Progenitor cell of endocrine pancreas (in vitro differentiated cells): ENCODE data around the gene MPPED1. TPM values are rescaled to one million over a fixed set of nuclear protein-coding genes. Genes with fewer than 3 reads are reported as not detected.

Experiments
- DNase-seq: peaks from one replicate; pipeline ENCODE4 v3.0.0; 2021; ENCODE audit warnings: low spot score; ENCODE audit not compliant: unreplicated experiment
- H3K27ac Mint-ChIP-seq: 2 replicates; pipeline ENCODE4 v1.8.0; 2021; ENCODE audit warnings: mild to moderate bottlenecking, moderate library complexity, mixed read lengths
- H3K27me3 Mint-ChIP-seq: 2 replicates; pipeline ENCODE4 v1.8.0; 2021; ENCODE audit warnings: mixed read lengths
- H3K36me3 Mint-ChIP-seq: 2 replicates; pipeline ENCODE4 v1.8.0; 2022; ENCODE audit warnings: mixed read lengths; ENCODE audit not compliant: insufficient read depth
- H3K4me1 Mint-ChIP-seq: 2 replicates; pipeline ENCODE4 v1.8.0; 2021; ENCODE audit warnings: low read depth, mixed read lengths
- H3K4me3 Mint-ChIP-seq: 2 replicates; pipeline ENCODE4 v1.8.0; 2021; ENCODE audit warnings: low read depth, mild to moderate bottlenecking, moderate library complexity, mixed read lengths
- H3K9me3 Mint-ChIP-seq: 2 replicates; pipeline ENCODE4 v1.8.0; 2021; ENCODE audit warnings: low read depth, mixed read lengths
- total RNA-seq: library from RNA; stranded (reverse); gene quantifications from 2 replicates; pipeline ENCODE4 v1.2.1, GENCODE V29; 2021
- TF ChIP-seq, protein P1 (sequence below): fragments of 200-600 bp; sonication (generic); IDR thresholded peaks from one replicate; pipeline ENCODE4 v1.5.0; 2021; ENCODE audit warnings: antibody characterized with exemption, mild to moderate bottlenecking; ENCODE audit not compliant: unreplicated experiment

Gene MPPED1
- total RNA-seq, 1 donor from 2014 or later = 0.96 TPM

DNA sequence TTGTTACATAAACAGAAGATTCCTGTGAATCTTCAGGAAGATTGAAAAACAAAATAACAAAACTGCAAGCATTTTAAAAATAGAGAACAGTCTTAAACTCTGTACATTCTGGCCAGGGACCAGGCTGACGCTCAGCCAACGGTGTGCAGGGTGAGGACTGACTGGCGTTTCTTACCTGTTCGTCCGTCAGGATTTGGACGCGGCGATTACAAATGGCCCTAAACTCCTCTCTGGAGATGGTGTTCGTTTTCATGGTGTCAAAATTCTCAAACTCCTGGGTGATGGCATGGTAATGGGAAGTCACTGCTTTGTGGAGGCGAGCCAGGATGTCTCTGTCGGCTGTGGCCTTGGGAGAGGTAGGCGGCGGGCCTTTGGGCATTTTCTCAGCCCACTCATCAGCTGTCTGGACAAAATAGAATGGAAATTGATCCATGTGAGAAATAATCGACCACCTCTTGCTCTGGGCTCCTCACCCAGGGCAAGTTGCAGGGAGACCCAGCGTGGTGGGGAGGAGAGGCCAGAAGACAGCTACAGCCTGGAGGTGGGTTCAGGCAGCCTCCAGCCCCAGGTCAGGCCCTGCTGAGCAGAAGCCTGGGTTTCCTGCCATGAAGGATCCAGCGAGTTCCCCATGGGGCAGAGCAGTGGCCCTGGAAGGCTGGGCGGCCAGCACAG is 143.0 kb downstream of the MPPED1 start:
- TF ChIP-seq, protein P1, sequence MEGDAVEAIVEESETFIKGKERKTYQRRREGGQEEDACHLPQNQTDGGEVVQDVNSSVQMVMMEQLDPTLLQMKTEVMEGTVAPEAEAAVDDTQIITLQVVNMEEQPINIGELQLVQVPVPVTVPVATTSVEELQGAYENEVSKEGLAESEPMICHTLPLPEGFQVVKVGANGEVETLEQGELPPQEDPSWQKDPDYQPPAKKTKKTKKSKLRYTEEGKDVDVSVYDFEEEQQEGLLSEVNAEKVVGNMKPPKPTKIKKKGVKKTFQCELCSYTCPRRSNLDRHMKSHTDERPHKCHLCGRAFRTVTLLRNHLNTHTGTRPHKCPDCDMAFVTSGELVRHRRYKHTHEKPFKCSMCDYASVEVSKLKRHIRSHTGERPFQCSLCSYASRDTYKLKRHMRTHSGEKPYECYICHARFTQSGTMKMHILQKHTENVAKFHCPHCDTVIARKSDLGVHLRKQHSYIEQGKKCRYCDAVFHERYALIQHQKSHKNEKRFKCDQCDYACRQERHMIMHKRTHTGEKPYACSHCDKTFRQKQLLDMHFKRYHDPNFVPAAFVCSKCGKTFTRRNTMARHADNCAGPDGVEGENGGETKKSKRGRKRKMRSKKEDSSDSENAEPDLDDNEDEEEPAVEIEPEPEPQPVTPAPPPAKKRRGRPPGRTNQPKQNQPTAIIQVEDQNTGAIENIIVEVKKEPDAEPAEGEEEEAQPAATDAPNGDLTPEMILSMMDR = no peak
- H3K9me3 Mint-ChIP-seq = peaks cover 18% of the 10 kb centered on the region
- H3K27ac Mint-ChIP-seq = no peak overlapping the region
- H3K36me3 Mint-ChIP-seq = peaks cover 5% of the 10 kb centered on the region
- DNase-seq = no peak
- no peaks in the 10 kb centered on the region for H3K4me1 Mint-ChIP-seq
- H3K4me3 Mint-ChIP-seq = no peak overlapping the region
- H3K27me3 Mint-ChIP-seq = no peaks in the 10 kb centered on the region

DNA sequence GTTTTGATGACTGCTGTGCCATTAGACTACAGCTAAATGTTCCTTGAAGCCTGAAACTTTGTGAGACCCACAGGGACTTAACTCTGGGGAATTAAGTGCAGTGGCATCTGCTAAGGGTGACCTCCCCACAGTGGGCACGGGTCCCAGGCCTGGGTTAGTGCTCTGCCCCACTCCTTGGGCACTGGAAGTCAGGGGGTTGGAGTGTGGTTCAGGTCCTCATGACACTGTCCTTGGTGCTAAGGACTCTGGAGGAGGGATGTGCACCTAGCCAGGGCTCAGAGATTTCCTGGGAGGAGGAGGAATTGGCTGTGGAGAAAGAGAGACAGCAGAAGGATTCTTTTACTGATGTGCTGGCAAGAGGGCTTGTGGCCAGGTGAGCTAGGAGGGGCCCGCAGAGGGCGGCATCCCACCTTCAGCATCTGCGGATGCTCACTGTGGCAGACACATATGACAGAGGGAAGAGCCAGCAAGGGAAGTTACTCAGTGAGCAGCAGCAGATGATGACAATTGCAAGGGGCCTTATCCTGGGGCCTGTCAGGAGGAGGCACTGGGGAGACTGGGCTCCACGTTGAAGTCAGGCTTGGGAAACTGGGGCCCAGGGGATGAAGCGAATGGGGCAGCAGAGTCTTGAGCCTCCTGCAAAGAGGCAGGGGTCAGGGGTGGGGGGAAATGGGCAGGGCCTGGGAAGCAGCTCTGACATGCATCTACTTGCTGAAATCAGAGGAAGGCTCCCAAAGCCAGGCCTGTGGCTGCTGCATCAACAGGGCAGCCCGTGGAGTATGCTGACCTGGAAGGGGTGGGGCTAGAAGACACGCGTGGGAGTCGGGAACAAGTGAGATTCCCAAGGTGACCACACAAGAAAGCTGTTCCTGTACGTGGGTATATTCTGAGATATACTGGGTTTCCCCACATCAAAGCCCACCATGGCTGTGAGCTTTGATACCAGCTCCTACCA is 144.0 kb downstream of the MPPED1 start:
- no peaks in the 10 kb centered on the region for H3K27me3 Mint-ChIP-seq
- DNase-seq = no peak
- TF ChIP-seq, protein P1 = no peak
- H3K9me3 Mint-ChIP-seq = peaks cover 18% of the 10 kb centered on the region
- H3K4me1 Mint-ChIP-seq = no peaks in the 10 kb centered on the region
- no peak overlapping the region for H3K4me3 Mint-ChIP-seq
- H3K27ac Mint-ChIP-seq = no peak overlapping the region
- peaks cover 5% of the 10 kb centered on the region for H3K36me3 Mint-ChIP-seq

Other genes with a start within 250 kb of the MPPED1 start
- gene TTLL12, start 224.9 kb upstream of the MPPED1 start, total RNA-seq = 40.9 and 43.9 TPM in 2 replicates
- 4.5 and 9.1 TPM in 2 replicates for gene SCUBE1, start 68.6 kb upstream of the MPPED1 start, total RNA-seq